GM18499 (cell line): Measurements from ENCODE around the gene GPR137C.
"Not testable (repeated sequence)": the region's sequence is repeated elsewhere in the genome, so short reads cannot be mapped to it uniquely, and the experiment has no call there.

Source experiments
- ATAC-seq: cut with Tn5 transposase; IDR thresholded peaks from one replicate; pipeline ENCODE4 v1.9.1; 2021; ENCODE audit warnings: moderate number of reproducible peaks; ENCODE audit not compliant: insufficient read depth, unreplicated experiment

Gene GPR137C

GRCh38 chr14:52558688-52559087 lies 6.1 kb downstream of the GPR137C start:
- ATAC-seq: no peak

- no peak for ATAC-seq
These were observed 10.5 kb downstream of the GPR137C start for GRCh38 chr14:52563120-52563519.

- ATAC-seq: not testable (repeated sequence)
These were observed 15.8 kb downstream of the GPR137C start for GRCh38 chr14:52568454-52568853.

- ATAC-seq: no peak
These were observed 23.2 kb downstream of the GPR137C start for GRCh38 chr14:52575858-52576257.

GRCh38 chr14:52583544-52583943 lies 30.9 kb downstream of the GPR137C start:
- ATAC-seq: no peak

GRCh38 chr14:52589646-52590045 lies 37.0 kb downstream of the GPR137C start:
- ATAC-seq: no peak

GRCh38 chr14:52590318-52590717 lies 37.7 kb downstream of the GPR137C start:
- ATAC-seq: no peak

GRCh38 chr14:52596320-52596719 lies 43.7 kb downstream of the GPR137C start:
- no peak for ATAC-seq

GRCh38 chr14:52596861-52597260 lies 44.2 kb downstream of the GPR137C start:
- ATAC-seq: no peak

- no peak for ATAC-seq
These were observed 45.9 kb downstream of the GPR137C start for GRCh38 chr14:52598568-52598967.

GRCh38 chr14:52599974-52600373 lies 47.3 kb downstream of the GPR137C start:
- ATAC-seq: no peak

- no peak for ATAC-seq
These were observed 49.5 kb downstream of the GPR137C start for GRCh38 chr14:52602131-52602530.

- no peak for ATAC-seq
These were observed 54.4 kb downstream of the GPR137C start for GRCh38 chr14:52607061-52607460.

GRCh38 chr14:52609445-52610044 lies 56.9 kb downstream of the GPR137C start:
- no peak for ATAC-seq

- no peak for ATAC-seq
These were observed 57.6 kb downstream of the GPR137C start for GRCh38 chr14:52610187-52610586.

- no peak for ATAC-seq
These were observed 66.0 kb downstream of the GPR137C start for GRCh38 chr14:52618602-52619001.

GRCh38 chr14:52619687-52620086 lies 67.1 kb downstream of the GPR137C start:
- no peak for ATAC-seq

- no peak for ATAC-seq
These were observed 87.5 kb downstream of the GPR137C start for GRCh38 chr14:52640137-52640536.

- ATAC-seq: no peak
These were observed 89.1 kb downstream of the GPR137C start for GRCh38 chr14:52641745-52642144.

- no peak for ATAC-seq
These were observed 96.9 kb downstream of the GPR137C start for GRCh38 chr14:52649511-52649910.

- no peak for ATAC-seq
These were observed 98.1 kb downstream of the GPR137C start for GRCh38 chr14:52650774-52651173.

GRCh38 chr14:52656905-52657304 lies 104.3 kb downstream of the GPR137C start:
- ATAC-seq: no peak

GRCh38 chr14:52660325-52660724 lies 107.7 kb downstream of the GPR137C start:
- no peak for ATAC-seq
